ENCODE data around the gene CAST. TPM values are rescaled to one million over a fixed set of nuclear protein-coding genes. Genes with fewer than 3 reads are reported as not detected.

CAST gene
- total and polyA plus RNA-seq, 2 donors (not counting 1 experiment from before 2014, with no cell fraction given): 41.0 to 231 TPM

- Histone ChIP-seq H3K4me1 (ENCODE audit: control insufficient read depth in 2 of 2, insufficient read depth in 2 of 2, low read length in 2 of 2) (peaks cover 21 to 23% of the 10 kb centered on the region in 2 donors), H2AFZ (ENCODE audit: insufficient read depth, low read depth, low read length, poor library complexity, severe bottlenecking) (no peak overlapping the region), H3K9ac (ENCODE audit: low read length) (no peak overlapping the region), H3K27ac (ENCODE audit: low read length in 2 of 2) (no peak overlapping the region), H4K20me1 (ENCODE audit: control insufficient read depth, insufficient read depth, low read length, poor library complexity, severe bottlenecking) (no peaks in the 10 kb centered on the region), H3K79me2 (ENCODE audit: control insufficient read depth, insufficient read depth, low read length) (no peaks in the 10 kb centered on the region), H3K9me3 (ENCODE audit: control extremely low read depth in 1 of 3, control insufficient read depth in 2 of 3, insufficient read depth in 1 of 3, low read length in 2 of 3) (no peaks in the 10 kb centered on the region), H3K4me2 (replicated peaks; ENCODE audit: low read depth, low read length, poor library complexity, severe bottlenecking) (no peak overlapping the region), H3K36me3 (replicated peaks in 1 of 2; ENCODE audit: control extremely low read depth in 1 of 2, control insufficient read depth in 1 of 2, extremely low read depth in 1 of 2, insufficient read depth in 2 of 2, low read length in 1 of 2) (peaks cover 0 to 1% of the 10 kb centered on the region in 2 experiments), H3K27me3 (replicated peaks in 1 of 4; ENCODE audit: control extremely low read depth in 1 of 4, control insufficient read depth in 3 of 4, insufficient read depth in 4 of 4, low read length in 3 of 4) (no peaks in the 10 kb centered on the region), H3K4me3 (ENCODE audit: control extremely low read depth in 1 of 5, extremely low read depth in 1 of 5, insufficient read depth in 1 of 5, low read depth in 2 of 5, low read length in 4 of 5) (no peak overlapping the region)
- Mint-ChIP-seq H3K9me3 (ENCODE audit: insufficient read depth) (no peaks in the 10 kb centered on the region), H3K27me3 (peaks cover 3% of the 10 kb centered on the region), H3K4me1 (peaks cover 22% of the 10 kb centered on the region), H3K4me3 (no peak overlapping the region), H3K27ac (no peak overlapping the region)
- intact Hi-C loops (cut with micrococcal nuclease): loop anchor here (5.0 kb wide), 1 partner anchor 68 kb away; no protein-coding TSS in a partner anchor
- WGBS (ENCODE audit: insufficient coverage): no CpG with 5 or more reads among the region's 4 CpGs
- ChIA-PET CTCF (no interaction called here), POLR2A (no interaction called here)
- ATAC-seq (ENCODE audit: low read depth) (no peak), DNase-seq (no peak)
- no peak for TF ChIP-seq EZH2 (IDR thresholded peaks at IDR 0.05; ENCODE audit: borderline replicate concordance, insufficient read depth, low read depth, low read length, poor library complexity, severe bottlenecking)
- TF ChIP-seq, protein P1, sequence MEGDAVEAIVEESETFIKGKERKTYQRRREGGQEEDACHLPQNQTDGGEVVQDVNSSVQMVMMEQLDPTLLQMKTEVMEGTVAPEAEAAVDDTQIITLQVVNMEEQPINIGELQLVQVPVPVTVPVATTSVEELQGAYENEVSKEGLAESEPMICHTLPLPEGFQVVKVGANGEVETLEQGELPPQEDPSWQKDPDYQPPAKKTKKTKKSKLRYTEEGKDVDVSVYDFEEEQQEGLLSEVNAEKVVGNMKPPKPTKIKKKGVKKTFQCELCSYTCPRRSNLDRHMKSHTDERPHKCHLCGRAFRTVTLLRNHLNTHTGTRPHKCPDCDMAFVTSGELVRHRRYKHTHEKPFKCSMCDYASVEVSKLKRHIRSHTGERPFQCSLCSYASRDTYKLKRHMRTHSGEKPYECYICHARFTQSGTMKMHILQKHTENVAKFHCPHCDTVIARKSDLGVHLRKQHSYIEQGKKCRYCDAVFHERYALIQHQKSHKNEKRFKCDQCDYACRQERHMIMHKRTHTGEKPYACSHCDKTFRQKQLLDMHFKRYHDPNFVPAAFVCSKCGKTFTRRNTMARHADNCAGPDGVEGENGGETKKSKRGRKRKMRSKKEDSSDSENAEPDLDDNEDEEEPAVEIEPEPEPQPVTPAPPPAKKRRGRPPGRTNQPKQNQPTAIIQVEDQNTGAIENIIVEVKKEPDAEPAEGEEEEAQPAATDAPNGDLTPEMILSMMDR (IDR thresholded peaks at IDR 0.05): no peak
Measured at GRCh38 chr5:96819806-96820205, 157.6 kb downstream of the CAST start.

DNA sequence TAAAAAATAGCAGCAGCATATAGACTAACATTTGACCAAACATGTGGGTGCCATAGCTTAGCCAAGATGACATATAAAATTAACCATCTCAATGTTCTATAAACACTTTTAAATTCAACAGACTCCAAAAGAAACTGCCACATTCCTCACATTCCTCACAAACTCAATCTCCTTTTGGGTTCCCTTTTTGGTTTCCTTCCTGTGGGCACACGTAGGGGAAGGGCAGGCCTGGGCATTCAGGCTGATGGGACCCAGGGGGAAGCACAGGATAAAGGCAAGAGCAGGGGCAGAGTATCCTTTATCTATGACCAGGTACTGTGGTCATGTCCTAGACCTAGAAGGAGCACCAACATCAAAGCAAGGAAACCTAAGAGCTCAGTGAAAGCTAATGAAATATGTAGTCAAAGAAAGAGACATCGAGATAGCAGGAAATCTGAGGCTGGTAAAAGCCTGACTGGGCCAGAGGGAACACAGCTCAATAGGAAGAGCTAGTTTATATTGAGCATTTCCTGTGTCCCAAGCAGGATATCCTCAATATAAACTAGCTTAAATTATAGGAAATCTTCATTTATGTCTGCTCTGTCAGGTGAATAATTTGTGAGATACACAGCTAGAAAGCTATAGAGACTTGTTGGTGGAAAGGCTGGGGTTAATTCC is 159.2 kb downstream of the CAST start:
- intact Hi-C loops (cut with micrococcal nuclease): loop anchor here (5.0 kb wide), 1 partner anchor 69 kb away; no protein-coding TSS in a partner anchor
- ATAC-seq (ENCODE audit: low read depth) (no peak), DNase-seq (no peak)
- no peak overlapping the region for H3K4me3 Mint-ChIP-seq
- H3K9me3 Mint-ChIP-seq (ENCODE audit: insufficient read depth): no peaks in the 10 kb centered on the region
- no peak overlapping the region for H3K27ac Mint-ChIP-seq
- H3K4me1 Mint-ChIP-seq: peaks cover 14% of the 10 kb centered on the region
- ChIA-PET CTCF (interaction anchor here (0.9 to 2.6 kb wide), 7 partner anchors 9 to 340 kb away, joined by 3 to 9 read pairs (median 3); no protein-coding TSS in a partner anchor), POLR2A (interaction anchor here (1.1 kb wide), 1 partner anchor 13 kb away, joined by 3 read pairs; no protein-coding TSS in a partner anchor)
- Histone ChIP-seq H3K36me3 (replicated peaks in 1 of 2; ENCODE audit: control extremely low read depth in 1 of 2, control insufficient read depth in 1 of 2, extremely low read depth in 1 of 2, insufficient read depth in 2 of 2, low read length in 1 of 2) (peaks cover 0 to 1% of the 10 kb centered on the region in 2 experiments), H3K79me2 (ENCODE audit: control insufficient read depth, insufficient read depth, low read length) (no peaks in the 10 kb centered on the region), H2AFZ (ENCODE audit: insufficient read depth, low read depth, low read length, poor library complexity, severe bottlenecking) (no peak overlapping the region), H3K4me2 (replicated peaks; ENCODE audit: low read depth, low read length, poor library complexity, severe bottlenecking) (no peak overlapping the region), H3K27ac (ENCODE audit: low read length in 2 of 2) (no peak overlapping the region), H3K4me3 (ENCODE audit: control extremely low read depth in 1 of 5, extremely low read depth in 1 of 5, insufficient read depth in 1 of 5, low read depth in 2 of 5, low read length in 4 of 5) (no peak overlapping the region), H3K4me1 (ENCODE audit: control insufficient read depth in 2 of 2, insufficient read depth in 2 of 2, low read length in 2 of 2) (peaks cover 14% of the 10 kb centered on the region in 2 donors), H4K20me1 (ENCODE audit: control insufficient read depth, insufficient read depth, low read length, poor library complexity, severe bottlenecking) (no peaks in the 10 kb centered on the region), H3K27me3 (replicated peaks in 1 of 4; ENCODE audit: control extremely low read depth in 1 of 4, control insufficient read depth in 3 of 4, insufficient read depth in 4 of 4, low read length in 3 of 4) (peaks cover 0 to 6% (median 0%) of the 10 kb centered on the region in 4 experiments), H3K9me3 (ENCODE audit: control extremely low read depth in 1 of 3, control insufficient read depth in 2 of 3, insufficient read depth in 1 of 3, low read length in 2 of 3) (no peaks in the 10 kb centered on the region), H3K9ac (ENCODE audit: low read length) (no peak overlapping the region)
- 0% methylated on average over 2 of the region's 2 CpGs for WGBS (ENCODE audit: insufficient coverage)
- TF ChIP-seq, protein P1 (IDR thresholded peaks at IDR 0.05): no peak
- TF ChIP-seq EZH2 (IDR thresholded peaks at IDR 0.05; ENCODE audit: borderline replicate concordance, insufficient read depth, low read depth, low read length, poor library complexity, severe bottlenecking): no peak
- peaks cover 3% of the 10 kb centered on the region for H3K27me3 Mint-ChIP-seq
